SIG-M5 (cell line): ENCODE measurements around the gene ZFAND3.

Source experiments
- DNase-seq: peaks from one replicate; lab custom pipeline; 2025; lab: John Stamatoyannopoulos, UW

ZFAND3 gene

GRCh38 chr6:38004908-38005307 lies 185.4 kb downstream of the ZFAND3 start:
- DNase-seq = no peak

GRCh38 chr6:38011937-38012336 lies 192.4 kb downstream of the ZFAND3 start:
- no peak for DNase-seq

GRCh38 chr6:38012573-38012972 lies 193.0 kb downstream of the ZFAND3 start:
- DNase-seq = no peak

GRCh38 chr6:38015341-38015740 lies 195.8 kb downstream of the ZFAND3 start:
- DNase-seq = no peak

GRCh38 chr6:38016824-38017223 lies 197.3 kb downstream of the ZFAND3 start:
- no peak for DNase-seq

- no peak for DNase-seq
Measured at GRCh38 chr6:38018755-38019165, 199.2 kb downstream of the ZFAND3 start.

- no peak for DNase-seq
Measured at GRCh38 chr6:38020593-38020992, 201.1 kb downstream of the ZFAND3 start.

- DNase-seq = no peak
Measured at GRCh38 chr6:38021029-38021428, 201.5 kb downstream of the ZFAND3 start.

GRCh38 chr6:38021571-38021970 lies 202.0 kb downstream of the ZFAND3 start:
- DNase-seq = no peak

GRCh38 chr6:38022688-38023087 lies 203.2 kb downstream of the ZFAND3 start:
- no peak for DNase-seq

- no peak for DNase-seq
Measured at GRCh38 chr6:38024908-38025307, 205.4 kb downstream of the ZFAND3 start.

GRCh38 chr6:38025451-38025850 lies 205.9 kb downstream of the ZFAND3 start:
- no peak for DNase-seq

GRCh38 chr6:38027685-38028373 lies 208.3 kb downstream of the ZFAND3 start:
- no peak for DNase-seq

GRCh38 chr6:38030380-38030779 lies 210.9 kb downstream of the ZFAND3 start:
- no peak for DNase-seq

GRCh38 chr6:38032797-38033196 lies 213.3 kb downstream of the ZFAND3 start:
- DNase-seq = no peak

GRCh38 chr6:38033442-38033982 lies 214.0 kb downstream of the ZFAND3 start:
- no peak for DNase-seq

- no peak for DNase-seq
Measured at GRCh38 chr6:38034274-38034914, 214.9 kb downstream of the ZFAND3 start.

GRCh38 chr6:38035478-38035877 lies 216.0 kb downstream of the ZFAND3 start:
- DNase-seq = no peak

- no peak for DNase-seq
Measured at GRCh38 chr6:38039502-38039901, 220.0 kb downstream of the ZFAND3 start.

- no peak for DNase-seq
Measured at GRCh38 chr6:38040254-38040653, 220.7 kb downstream of the ZFAND3 start.

- DNase-seq = no peak
Measured at GRCh38 chr6:38043259-38043753, 223.8 kb downstream of the ZFAND3 start.

- no peak for DNase-seq
Measured at GRCh38 chr6:38045701-38046305, 226.3 kb downstream of the ZFAND3 start.

GRCh38 chr6:38047562-38047961 lies 228.0 kb downstream of the ZFAND3 start:
- no peak for DNase-seq
